Activated CD8-positive, alpha-beta T cell treated with anti-CD3 and anti-CD28 coated beads for 36 hours (primary cell): Measurements from ENCODE around the gene TTC28. TPM values are rescaled to one million over a fixed set of nuclear protein-coding genes. Genes with fewer than 3 reads are reported as not detected.

ENCODE experiments used
- ATAC-seq: fragments of 200-7000 bp; cut with Tn5 transposase; one replicate; pipeline ENCODE4 v1.10.0; 2021; ENCODE audit warnings: mild to moderate bottlenecking, moderate library complexity
- CTCF ChIA-PET: fragments of 350-600 bp; sonication (Branson Sonifier 250); formaldehyde crosslinking; loops from one replicate; lab custom pipeline; 2021; ENCODE audit warnings: antibody characterized with exemption; lab: Charles Lee
- POLR2A ChIA-PET: fragments of 350-600 bp; sonication (Branson Sonifier 250); formaldehyde crosslinking; loops from one replicate; lab custom pipeline; 2021; ENCODE audit warnings: antibody characterized with exemption; lab: Charles Lee
- DNase-seq: peaks from one replicate; pipeline ENCODE4 v3.0.0-alpha.2; 2020
- H3K27ac Mint-ChIP-seq: one replicate; pipeline ENCODE4 v1.8.0; 2021; ENCODE audit warnings: mild to moderate bottlenecking, mixed read lengths
- H3K27me3 Mint-ChIP-seq: one replicate; pipeline ENCODE4 v1.8.0; 2021; ENCODE audit warnings: mixed read lengths
- H3K36me3 Mint-ChIP-seq: one replicate; pipeline ENCODE4 v1.8.0; 2021; ENCODE audit warnings: low read depth, mixed read lengths
- H3K4me1 Mint-ChIP-seq: one replicate; pipeline ENCODE4 v1.8.0; 2021; ENCODE audit warnings: low read depth, mixed read lengths
- H3K4me3 Mint-ChIP-seq: one replicate; pipeline ENCODE4 v1.8.0; 2021; ENCODE audit warnings: mild to moderate bottlenecking, moderate library complexity, mixed read lengths
- H3K9me3 Mint-ChIP-seq: one replicate; pipeline ENCODE4 v1.8.0; 2021; ENCODE audit warnings: mixed read lengths
- intact Hi-C: fragments of 100-400 bp; cut with micrococcal nuclease; formaldehyde crosslinking; loops from one replicate; pipeline ENCODE4 v1.10.0; 2022
- total RNA-seq, 2 experiments: library from RNA; stranded (reverse); gene quantifications; one replicate each; pipeline ENCODE4 v1.2.3, GENCODE V29; 2021
- TF ChIP-seq, protein P1 (sequence below): fragments of 200-600 bp; IDR thresholded peaks from one replicate; pipeline ENCODE4 v1.8.0; 2022; ENCODE audit warnings: antibody characterized with exemption, mild to moderate bottlenecking

Gene TTC28
- total RNA-seq, 2 experiments from 2014 or later: 0.58 to 1.9 TPM

DNA sequence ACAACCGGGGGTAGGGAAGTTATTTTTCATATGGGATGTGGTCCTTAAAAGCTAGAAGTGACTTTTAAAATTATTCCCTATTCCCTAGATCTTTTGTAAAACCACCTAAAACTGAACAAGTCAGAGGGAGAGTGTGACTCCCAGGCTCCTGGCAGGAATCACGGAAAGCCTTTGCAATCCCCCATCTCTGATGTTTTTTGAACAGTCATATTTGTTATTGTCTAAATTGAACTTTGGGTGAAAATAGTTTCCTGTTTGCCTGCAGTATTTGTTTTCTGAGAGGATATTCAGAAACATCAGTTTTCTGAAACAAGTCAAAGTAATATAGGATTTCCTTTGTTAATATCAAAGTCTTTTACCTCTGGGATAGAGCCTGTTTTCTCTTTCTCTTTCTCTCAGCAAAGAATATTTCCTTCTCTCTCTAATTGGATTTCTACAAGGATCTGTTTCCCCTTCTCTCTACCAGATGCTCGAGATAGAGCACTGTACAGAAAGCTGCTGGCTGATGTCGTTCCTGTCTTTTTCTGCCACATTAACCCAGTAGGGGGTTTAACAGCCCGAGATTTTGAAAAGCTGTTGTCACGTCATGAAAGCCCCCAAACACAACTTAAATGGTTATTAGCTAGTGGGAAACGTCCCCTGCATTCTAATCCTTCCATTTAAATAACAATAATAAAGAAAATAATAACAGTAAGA, 628.4 kb downstream of the TTC28 start:
- intact Hi-C loops: no loop called here
- no peaks in the 10 kb centered on the region for H3K4me1 Mint-ChIP-seq

DNA sequence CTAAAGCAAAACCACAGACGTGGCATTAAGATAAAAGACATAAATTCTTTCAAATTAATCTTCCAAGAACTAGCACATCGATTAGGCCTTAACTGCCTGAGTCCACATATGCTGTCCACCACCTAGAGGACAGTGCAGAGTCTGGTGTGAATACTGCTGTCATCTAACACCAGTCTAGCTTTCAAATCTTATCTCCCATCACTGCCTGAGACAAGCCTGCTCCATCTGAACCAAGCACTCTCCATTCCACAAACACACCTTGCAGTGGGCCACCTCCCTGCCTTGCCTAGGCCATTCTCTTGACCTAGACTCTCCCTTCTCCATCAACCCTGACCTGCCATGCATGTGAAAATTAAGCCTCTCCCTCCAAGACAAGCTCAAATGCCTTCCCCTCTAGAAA, 631.1 kb downstream of the TTC28 start:
- intact Hi-C loops: no loop called here
- DNase-seq: no peak
- TF ChIP-seq, protein P1, sequence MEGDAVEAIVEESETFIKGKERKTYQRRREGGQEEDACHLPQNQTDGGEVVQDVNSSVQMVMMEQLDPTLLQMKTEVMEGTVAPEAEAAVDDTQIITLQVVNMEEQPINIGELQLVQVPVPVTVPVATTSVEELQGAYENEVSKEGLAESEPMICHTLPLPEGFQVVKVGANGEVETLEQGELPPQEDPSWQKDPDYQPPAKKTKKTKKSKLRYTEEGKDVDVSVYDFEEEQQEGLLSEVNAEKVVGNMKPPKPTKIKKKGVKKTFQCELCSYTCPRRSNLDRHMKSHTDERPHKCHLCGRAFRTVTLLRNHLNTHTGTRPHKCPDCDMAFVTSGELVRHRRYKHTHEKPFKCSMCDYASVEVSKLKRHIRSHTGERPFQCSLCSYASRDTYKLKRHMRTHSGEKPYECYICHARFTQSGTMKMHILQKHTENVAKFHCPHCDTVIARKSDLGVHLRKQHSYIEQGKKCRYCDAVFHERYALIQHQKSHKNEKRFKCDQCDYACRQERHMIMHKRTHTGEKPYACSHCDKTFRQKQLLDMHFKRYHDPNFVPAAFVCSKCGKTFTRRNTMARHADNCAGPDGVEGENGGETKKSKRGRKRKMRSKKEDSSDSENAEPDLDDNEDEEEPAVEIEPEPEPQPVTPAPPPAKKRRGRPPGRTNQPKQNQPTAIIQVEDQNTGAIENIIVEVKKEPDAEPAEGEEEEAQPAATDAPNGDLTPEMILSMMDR: no peak
- no peak overlapping the region for H3K4me3 Mint-ChIP-seq
- POLR2A ChIA-PET: no interaction called here
- no peaks in the 10 kb centered on the region for H3K36me3 Mint-ChIP-seq
- H3K4me1 Mint-ChIP-seq: no peaks in the 10 kb centered on the region
- no peaks in the 10 kb centered on the region for H3K9me3 Mint-ChIP-seq
- ATAC-seq: no peak
- CTCF ChIA-PET: interaction anchor here (1.2 kb wide), 2 partner anchors 15 to 396 kb away, joined by 3 to 4 read pairs; no protein-coding TSS in a partner anchor
- no peaks in the 10 kb centered on the region for H3K27me3 Mint-ChIP-seq
- H3K27ac Mint-ChIP-seq: no peak overlapping the region

More for the DNA sequence above, 628.4 kb downstream of the TTC28 start:
- Mint-ChIP-seq H3K27me3 (no peaks in the 10 kb centered on the region), H3K36me3 (no peaks in the 10 kb centered on the region), H3K27ac (no peak overlapping the region), H3K9me3 (no peaks in the 10 kb centered on the region), H3K4me3 (no peak overlapping the region)
- ATAC-seq (no peak), DNase-seq (no peak)
- TF ChIP-seq, protein P1: no peak
- POLR2A ChIA-PET: no interaction called here
- CTCF ChIA-PET: interaction anchor here (0.7 to 2.1 kb wide), 14 partner anchors 8 to 556 kb away, joined by 3 to 10 read pairs (median 4); no protein-coding TSS in a partner anchor

GRCh38 chr22:28047740-28048139, 631.9 kb downstream of the TTC28 start:
- intact Hi-C loops: no loop called here
- DNase-seq (no peak), ATAC-seq (no peak)
- Mint-ChIP-seq H3K9me3 (no peaks in the 10 kb centered on the region), H3K27ac (no peak overlapping the region), H3K27me3 (no peaks in the 10 kb centered on the region), H3K36me3 (no peaks in the 10 kb centered on the region), H3K4me3 (no peak overlapping the region), H3K4me1 (no peaks in the 10 kb centered on the region)
- ChIA-PET CTCF (no interaction called here), POLR2A (no interaction called here)
- TF ChIP-seq, protein P1: no peak

GRCh38 chr22:28046100-28046499, 633.5 kb downstream of the TTC28 start:
- H3K36me3 Mint-ChIP-seq: no peaks in the 10 kb centered on the region

More at GRCh38 chr22:28046100-28046499, 633.5 kb downstream of the TTC28 start:
- ATAC-seq: no peak
- Mint-ChIP-seq H3K9me3 (no peaks in the 10 kb centered on the region), H3K27ac (no peak overlapping the region), H3K4me3 (no peak overlapping the region), H3K4me1 (no peaks in the 10 kb centered on the region), H3K27me3 (no peaks in the 10 kb centered on the region)
- ChIA-PET CTCF (no interaction called here), POLR2A (no interaction called here)
- intact Hi-C loops: no loop called here
- TF ChIP-seq, protein P1: no peak
- no peak for DNase-seq
